KMS-11 (cell line): ENCODE results near the gene SOX12.
"Not testable (repeated sequence)": the region's sequence is repeated elsewhere in the genome, so short reads cannot be mapped to it uniquely, and the experiment has no call there.

Experiments used
- H2AFZ ChIP-seq: fragments of 200-600 bp; sonication (generic); 2 replicates; pipeline ENCODE4 v1.6.1; 2016; ENCODE audit warnings: antibody characterized with exemption, mixed run types, low read depth
- H3K27ac ChIP-seq: fragments of 200-600 bp; sonication (generic); 2 replicates; pipeline ENCODE4 v1.6.1; 2016; ENCODE audit warnings: mild to moderate bottlenecking, mixed run types
- H3K27me3 ChIP-seq: fragments of 200-600 bp; sonication (generic); 2 replicates; pipeline ENCODE4 v1.6.1; 2017; ENCODE audit warnings: mild to moderate bottlenecking, low read depth, mixed run types, moderate library complexity; ENCODE audit not compliant: insufficient read depth
- H3K36me3 ChIP-seq: fragments of 200-600 bp; sonication (generic); 2 replicates; pipeline ENCODE4 v1.6.1; 2017; ENCODE audit warnings: mild to moderate bottlenecking, mixed run types; ENCODE audit not compliant: insufficient read depth
- H3K4me1 ChIP-seq: fragments of 200-600 bp; sonication (generic); 2 replicates; pipeline ENCODE4 v1.6.1; 2016; ENCODE audit warnings: mild to moderate bottlenecking, low read depth, mixed run types; ENCODE audit not compliant: poor library complexity, severe bottlenecking
- H3K4me2 ChIP-seq: fragments of 200-600 bp; sonication (generic); 2 replicates; pipeline ENCODE4 v1.7.0; 2016; ENCODE audit warnings: mild to moderate bottlenecking, mixed run types
- H3K4me3 ChIP-seq: fragments of 200-600 bp; sonication (generic); IDR thresholded peaks from 2 replicates; pipeline ENCODE4 v1.6.1; 2017; ENCODE audit warnings: low read depth, low read length, mixed read lengths; ENCODE audit not compliant: insufficient read depth
- H3K79me2 ChIP-seq: fragments of 200-600 bp; sonication (generic); 2 replicates; pipeline ENCODE4 v1.6.1; 2016; ENCODE audit warnings: low read depth, mixed run types; ENCODE audit not compliant: insufficient read depth
- H3K9ac ChIP-seq: fragments of 200-600 bp; sonication (generic); 2 replicates; pipeline ENCODE4 v1.6.1; 2016; ENCODE audit warnings: mild to moderate bottlenecking, mixed run types
- H4K20me1 ChIP-seq: fragments of 200-600 bp; sonication (generic); 2 replicates; pipeline ENCODE4 v1.6.1; 2016; ENCODE audit warnings: mild to moderate bottlenecking, mixed run types; ENCODE audit not compliant: insufficient read depth
- TF ChIP-seq, protein P1 (sequence below): fragments of 200-600 bp; sonication (generic); conservative IDR thresholded peaks from 2 replicates; pipeline ENCODE4 v1.6.1; 2017; ENCODE audit warnings: low read depth, mild to moderate bottlenecking, antibody characterized with exemption, low read length, moderate library complexity, mixed read lengths

The SOX12 gene

DNA sequence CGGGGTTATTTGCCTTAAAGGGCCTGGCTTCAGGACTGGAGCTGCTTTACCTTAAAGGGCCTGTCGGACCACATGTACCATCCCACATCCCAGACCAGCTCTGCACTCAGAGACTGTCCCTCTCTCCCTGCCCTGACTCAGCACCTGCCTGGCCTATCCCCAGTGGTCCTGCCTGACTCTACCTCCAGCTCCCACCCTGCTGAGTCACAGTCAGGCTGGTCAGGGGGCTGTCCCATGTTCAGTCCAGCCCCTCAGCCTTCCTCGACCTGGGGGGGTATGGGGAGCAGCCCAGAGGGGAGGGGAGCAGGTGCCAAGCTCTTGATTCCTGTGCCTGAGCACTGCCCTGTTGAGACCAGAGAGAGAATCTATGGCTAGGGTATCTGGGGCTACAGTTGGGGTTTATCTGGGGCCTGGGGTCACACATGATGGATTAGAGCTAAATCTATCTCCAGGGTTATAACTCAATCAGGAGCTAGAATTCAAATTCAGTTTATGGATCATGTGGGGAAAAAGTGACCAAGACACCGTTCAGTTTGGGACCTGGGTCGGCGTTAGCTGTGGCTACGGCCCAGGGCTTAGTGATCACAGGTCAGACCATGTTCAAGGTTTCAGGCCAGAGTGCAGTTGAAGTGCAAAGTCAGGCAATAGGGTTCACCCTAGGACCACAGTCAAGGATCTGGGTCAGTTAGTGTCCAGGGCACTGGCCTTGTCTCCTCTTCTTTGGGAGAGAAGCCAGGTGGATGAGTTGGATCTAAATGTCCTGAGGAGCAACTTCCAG, 45.8 kb downstream of the SOX12 start:
- Histone ChIP-seq H3K27me3 (no peaks in the 10 kb centered on the region), H4K20me1 (no peaks in the 10 kb centered on the region), H3K36me3 (no peaks in the 10 kb centered on the region), H3K4me3 (no peak overlapping the region), H3K4me1 (peaks cover 26% of the 10 kb centered on the region), H3K27ac (no peak overlapping the region), H3K9ac (no peak overlapping the region), H3K79me2 (no peaks in the 10 kb centered on the region), H2AFZ (no peak overlapping the region), H3K4me2 (no peak overlapping the region)
- TF ChIP-seq, protein P1, sequence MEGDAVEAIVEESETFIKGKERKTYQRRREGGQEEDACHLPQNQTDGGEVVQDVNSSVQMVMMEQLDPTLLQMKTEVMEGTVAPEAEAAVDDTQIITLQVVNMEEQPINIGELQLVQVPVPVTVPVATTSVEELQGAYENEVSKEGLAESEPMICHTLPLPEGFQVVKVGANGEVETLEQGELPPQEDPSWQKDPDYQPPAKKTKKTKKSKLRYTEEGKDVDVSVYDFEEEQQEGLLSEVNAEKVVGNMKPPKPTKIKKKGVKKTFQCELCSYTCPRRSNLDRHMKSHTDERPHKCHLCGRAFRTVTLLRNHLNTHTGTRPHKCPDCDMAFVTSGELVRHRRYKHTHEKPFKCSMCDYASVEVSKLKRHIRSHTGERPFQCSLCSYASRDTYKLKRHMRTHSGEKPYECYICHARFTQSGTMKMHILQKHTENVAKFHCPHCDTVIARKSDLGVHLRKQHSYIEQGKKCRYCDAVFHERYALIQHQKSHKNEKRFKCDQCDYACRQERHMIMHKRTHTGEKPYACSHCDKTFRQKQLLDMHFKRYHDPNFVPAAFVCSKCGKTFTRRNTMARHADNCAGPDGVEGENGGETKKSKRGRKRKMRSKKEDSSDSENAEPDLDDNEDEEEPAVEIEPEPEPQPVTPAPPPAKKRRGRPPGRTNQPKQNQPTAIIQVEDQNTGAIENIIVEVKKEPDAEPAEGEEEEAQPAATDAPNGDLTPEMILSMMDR: no peak

DNA sequence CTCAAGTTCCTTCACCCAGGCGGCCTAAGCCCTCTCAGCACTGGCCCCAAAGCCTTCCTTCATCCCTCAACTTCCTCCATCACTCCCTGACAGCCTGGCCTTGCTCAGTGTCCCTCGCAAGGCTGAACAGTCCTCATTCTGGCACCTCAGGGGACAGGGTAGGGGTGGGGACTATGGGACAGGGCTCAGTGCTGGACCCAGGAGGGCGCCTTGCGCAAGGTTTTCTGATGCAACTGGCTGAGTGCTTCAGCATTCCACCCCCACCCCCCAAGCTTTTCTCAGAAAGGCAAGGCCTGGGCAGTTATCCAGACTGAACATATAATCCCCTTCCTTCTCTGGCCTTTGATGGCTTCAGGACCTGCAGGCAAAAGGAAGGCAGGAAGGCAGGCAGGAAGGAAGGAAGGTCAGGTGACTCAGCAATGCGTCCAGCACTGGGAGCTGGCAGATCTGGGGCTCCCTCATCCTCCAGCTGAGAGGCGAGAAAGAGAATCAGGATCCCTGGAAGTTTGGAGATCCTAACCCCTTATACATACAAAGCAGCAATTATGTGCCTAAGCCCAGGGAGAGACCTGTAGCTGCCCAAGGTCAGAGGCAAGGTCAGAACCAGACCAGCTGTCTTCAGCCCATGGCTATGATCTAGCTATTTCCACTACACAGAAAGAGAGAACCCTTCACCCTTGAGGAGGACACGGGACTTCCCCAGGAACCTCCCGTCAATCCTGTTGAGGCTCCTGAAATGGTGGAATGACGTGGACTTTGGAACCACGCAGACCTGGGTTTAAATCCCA, 46.6 kb downstream of the SOX12 start:
- no peak overlapping the region for H3K4me3 ChIP-seq
- no peak overlapping the region for H3K4me2 ChIP-seq
- H2AFZ ChIP-seq: no peak overlapping the region
- TF ChIP-seq, protein P1: no peak
- no peak overlapping the region for H3K9ac ChIP-seq
- no peaks in the 10 kb centered on the region for H4K20me1 ChIP-seq
- H3K36me3 ChIP-seq: no peaks in the 10 kb centered on the region
- H3K4me1 ChIP-seq: peaks cover 34% of the 10 kb centered on the region
- H3K27me3 ChIP-seq: no peaks in the 10 kb centered on the region
- H3K27ac ChIP-seq: no peak overlapping the region
- no peaks in the 10 kb centered on the region for H3K79me2 ChIP-seq

GRCh38 chr20:372543-373082, 47.3 kb downstream of the SOX12 start:
- not testable (repeated sequence) for H3K36me3 ChIP-seq, H3K4me3 ChIP-seq, H3K4me2 ChIP-seq, H4K20me1 ChIP-seq, H3K79me2 ChIP-seq, H3K27me3 ChIP-seq, H2AFZ ChIP-seq, H3K27ac ChIP-seq, H3K9ac ChIP-seq
- H3K4me1 ChIP-seq: peaks cover 34% of the 10 kb centered on the region

DNA sequence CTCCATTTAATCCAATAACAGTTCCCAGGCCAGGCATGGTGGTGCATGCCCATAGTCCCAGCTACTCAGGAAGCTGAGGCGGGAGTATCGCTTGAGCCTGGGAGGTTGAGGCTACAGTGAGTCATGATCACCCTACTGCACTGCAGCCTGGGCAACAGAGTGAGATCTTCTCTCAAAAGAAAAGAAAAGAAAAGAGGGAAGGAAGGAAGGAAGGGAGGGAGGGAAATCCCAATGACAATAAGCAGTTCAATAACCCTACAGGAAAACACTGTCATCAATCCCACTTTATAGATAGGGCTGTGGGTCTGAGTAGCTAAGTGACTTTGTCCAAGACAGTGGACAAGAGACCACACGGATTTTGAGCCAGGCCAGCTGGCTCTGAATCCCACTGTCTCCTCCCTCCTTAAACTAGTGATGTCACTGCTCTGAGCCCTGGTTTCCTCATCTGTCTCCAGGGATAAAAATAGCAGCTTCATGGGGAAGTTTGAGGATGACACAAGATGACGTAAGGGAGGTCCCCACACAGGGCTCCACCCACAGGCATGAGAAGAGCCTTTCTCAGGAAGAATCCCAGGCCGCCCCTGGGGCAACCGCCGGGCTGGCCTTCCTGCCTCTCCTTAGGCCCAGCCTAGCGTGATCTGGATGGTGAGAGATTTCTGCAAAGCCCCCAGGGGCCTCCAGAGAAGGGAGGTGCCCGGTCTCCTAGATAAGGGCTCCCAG, 48.0 kb downstream of the SOX12 start:
- Histone ChIP-seq H4K20me1 (no peaks in the 10 kb centered on the region), H3K4me1 (peaks cover 34% of the 10 kb centered on the region), H3K4me3 (no peak overlapping the region), H3K9ac (no peak overlapping the region), H3K27ac (no peak overlapping the region), H3K79me2 (no peaks in the 10 kb centered on the region), H3K27me3 (no peaks in the 10 kb centered on the region), H3K36me3 (no peaks in the 10 kb centered on the region), H3K4me2 (no peak overlapping the region; the same call in 1 of the 2 replicates), H2AFZ (no peak overlapping the region)
- TF ChIP-seq, protein P1: no peak
